ENCODE measurements around the gene UQCR11.

The UQCR11 gene

GRCh38 chr19:1612114-1613086, 7.1 kb upstream of the UQCR11 start:
- Histone ChIP-seq H3K4me3 (ENCODE audit: low read depth, low read length) (no peak overlapping the region), H3K27me3 (ENCODE audit: control insufficient read depth, insufficient read depth, low read length) (no peaks in the 10 kb centered on the region), H3K27ac (ENCODE audit: low read depth, low read length) (no peak overlapping the region), H3K9ac (ENCODE audit: low read length) (no peak overlapping the region), H3K4me1 (ENCODE audit: control insufficient read depth, insufficient read depth, low read length) (no peaks in the 10 kb centered on the region), H3K36me3 (ENCODE audit: control insufficient read depth, insufficient read depth, low read length) (peaks cover 75% of the 10 kb centered on the region), H3K9me3 (ENCODE audit: control insufficient read depth, insufficient read depth, low read depth, low read length) (no peaks in the 10 kb centered on the region)

GRCh38 chr19:1611353-1611752, 6.1 kb upstream of the UQCR11 start:
- no peak overlapping the region for H3K9ac ChIP-seq (ENCODE audit: low read length)
- no peaks in the 10 kb centered on the region for H3K27me3 ChIP-seq (ENCODE audit: control insufficient read depth, insufficient read depth, low read length)
- peaks cover 65% of the 10 kb centered on the region for H3K36me3 ChIP-seq (ENCODE audit: control insufficient read depth, insufficient read depth, low read length)
- H3K4me1 ChIP-seq (ENCODE audit: control insufficient read depth, insufficient read depth, low read length), result peaks cover 2% of the 10 kb centered on the region; the same call in 1 of the 2 replicates
- H3K4me3 ChIP-seq (ENCODE audit: low read depth, low read length), result no peak overlapping the region
- H3K9me3 ChIP-seq (ENCODE audit: control insufficient read depth, insufficient read depth, low read depth, low read length), result no peaks in the 10 kb centered on the region
- H3K27ac ChIP-seq (ENCODE audit: low read depth, low read length), result no peak overlapping the region

GRCh38 chr19:1610579-1610978, 5.3 kb upstream of the UQCR11 start:
- Histone ChIP-seq H3K27me3 (ENCODE audit: control insufficient read depth, insufficient read depth, low read length) (no peaks in the 10 kb centered on the region), H3K4me1 (ENCODE audit: control insufficient read depth, insufficient read depth, low read length) (peaks cover 4% of the 10 kb centered on the region; the same call in 1 of the 2 replicates), H3K4me3 (ENCODE audit: low read depth, low read length) (no peak overlapping the region), H3K36me3 (ENCODE audit: control insufficient read depth, insufficient read depth, low read length) (peaks cover 58% of the 10 kb centered on the region), H3K27ac (ENCODE audit: low read depth, low read length) (no peak overlapping the region), H3K9ac (ENCODE audit: low read length) (no peak overlapping the region), H3K9me3 (ENCODE audit: control insufficient read depth, insufficient read depth, low read depth, low read length) (no peaks in the 10 kb centered on the region)

- H3K36me3 ChIP-seq (ENCODE audit: control insufficient read depth, insufficient read depth, low read length), result peaks cover 51% of the 10 kb centered on the region
- H3K9me3 ChIP-seq (ENCODE audit: control insufficient read depth, insufficient read depth, low read depth, low read length), result no peaks in the 10 kb centered on the region
- no peak overlapping the region for H3K4me3 ChIP-seq (ENCODE audit: low read depth, low read length)
- peaks cover 4% of the 10 kb centered on the region; the same call in 1 of the 2 replicates for H3K4me1 ChIP-seq (ENCODE audit: control insufficient read depth, insufficient read depth, low read length)
- no peak overlapping the region for H3K9ac ChIP-seq (ENCODE audit: low read length)
- no peaks in the 10 kb centered on the region for H3K27me3 ChIP-seq (ENCODE audit: control insufficient read depth, insufficient read depth, low read length)
- no peak overlapping the region for H3K27ac ChIP-seq (ENCODE audit: low read depth, low read length)
Observed at GRCh38 chr19:1609680-1610474, 4.6 kb upstream of the UQCR11 start.

- H3K36me3 ChIP-seq (ENCODE audit: control insufficient read depth, insufficient read depth, low read length), result peaks cover 43% of the 10 kb centered on the region
- H3K9me3 ChIP-seq (ENCODE audit: control insufficient read depth, insufficient read depth, low read depth, low read length), result no peaks in the 10 kb centered on the region
- H3K27ac ChIP-seq (ENCODE audit: low read depth, low read length), result no peak overlapping the region
- H3K4me1 ChIP-seq (ENCODE audit: control insufficient read depth, insufficient read depth, low read length), result peaks cover 4% of the 10 kb centered on the region; the same call in 1 of the 2 replicates
- H3K4me3 ChIP-seq (ENCODE audit: low read depth, low read length), result no peak overlapping the region
- no peak overlapping the region for H3K9ac ChIP-seq (ENCODE audit: low read length)
- H3K27me3 ChIP-seq (ENCODE audit: control insufficient read depth, insufficient read depth, low read length), result no peaks in the 10 kb centered on the region
Observed at GRCh38 chr19:1609103-1609396, 3.8 kb upstream of the UQCR11 start.

- Histone ChIP-seq H3K27me3 (ENCODE audit: control insufficient read depth, insufficient read depth, low read length) (no peaks in the 10 kb centered on the region), H3K9ac (ENCODE audit: low read length) (no peak overlapping the region), H3K4me3 (ENCODE audit: low read depth, low read length) (no peak overlapping the region), H3K36me3 (ENCODE audit: control insufficient read depth, insufficient read depth, low read length) (peaks cover 40% of the 10 kb centered on the region), H3K27ac (ENCODE audit: low read depth, low read length) (no peak overlapping the region), H3K9me3 (ENCODE audit: control insufficient read depth, insufficient read depth, low read depth, low read length) (no peaks in the 10 kb centered on the region), H3K4me1 (ENCODE audit: control insufficient read depth, insufficient read depth, low read length) (peaks cover 4% of the 10 kb centered on the region; the same call in 1 of the 2 replicates)
Observed at GRCh38 chr19:1608359-1609102, 3.3 kb upstream of the UQCR11 start.

- Histone ChIP-seq H3K27me3 (ENCODE audit: control insufficient read depth, insufficient read depth, low read length) (no peaks in the 10 kb centered on the region), H3K9me3 (ENCODE audit: control insufficient read depth, insufficient read depth, low read depth, low read length) (no peaks in the 10 kb centered on the region), H3K9ac (ENCODE audit: low read length) (peak overlapping the region; percentile 80), H3K36me3 (ENCODE audit: control insufficient read depth, insufficient read depth, low read length) (peaks cover 19% of the 10 kb centered on the region), H3K27ac (ENCODE audit: low read depth, low read length) (peak overlapping the region; percentile 50; the same call in 1 of the 2 replicates), H3K4me3 (ENCODE audit: low read depth, low read length) (peak overlapping the region; percentile 73), H3K4me1 (ENCODE audit: control insufficient read depth, insufficient read depth, low read length) (peaks cover 4% of the 10 kb centered on the region; the same call in 1 of the 2 replicates)
Observed at GRCh38 chr19:1606138-1606651, 933 bp upstream of the UQCR11 start.

- Histone ChIP-seq H3K4me3 (ENCODE audit: low read depth, low read length) (no peak overlapping the region), H3K4me1 (ENCODE audit: control insufficient read depth, insufficient read depth, low read length) (peaks cover 4% of the 10 kb centered on the region; the same call in 1 of the 2 replicates), H3K36me3 (ENCODE audit: control insufficient read depth, insufficient read depth, low read length) (peaks cover 29% of the 10 kb centered on the region), H3K27ac (ENCODE audit: low read depth, low read length) (no peak overlapping the region), H3K9me3 (ENCODE audit: control insufficient read depth, insufficient read depth, low read depth, low read length) (no peaks in the 10 kb centered on the region), H3K9ac (ENCODE audit: low read length) (no peak overlapping the region), H3K27me3 (ENCODE audit: control insufficient read depth, insufficient read depth, low read length) (no peaks in the 10 kb centered on the region)
Observed at GRCh38 chr19:1602091-1602707, 3.1 kb downstream of the UQCR11 start.

GRCh38 chr19:1601613-1602064, 3.6 kb downstream of the UQCR11 start:
- H3K27ac ChIP-seq (ENCODE audit: low read depth, low read length), result no peak overlapping the region
- peaks cover 4% of the 10 kb centered on the region; the same call in 1 of the 2 replicates for H3K4me1 ChIP-seq (ENCODE audit: control insufficient read depth, insufficient read depth, low read length)
- no peaks in the 10 kb centered on the region for H3K27me3 ChIP-seq (ENCODE audit: control insufficient read depth, insufficient read depth, low read length)
- H3K9me3 ChIP-seq (ENCODE audit: control insufficient read depth, insufficient read depth, low read depth, low read length), result no peaks in the 10 kb centered on the region
- no peak overlapping the region for H3K4me3 ChIP-seq (ENCODE audit: low read depth, low read length)
- H3K9ac ChIP-seq (ENCODE audit: low read length), result no peak overlapping the region
- peaks cover 35% of the 10 kb centered on the region for H3K36me3 ChIP-seq (ENCODE audit: control insufficient read depth, insufficient read depth, low read length)

GRCh38 chr19:1599460-1599846, 5.8 kb downstream of the UQCR11 start:
- no peak overlapping the region for H3K4me3 ChIP-seq (ENCODE audit: low read depth, low read length)
- no peak overlapping the region for H3K27ac ChIP-seq (ENCODE audit: low read depth, low read length)
- no peaks in the 10 kb centered on the region for H3K9me3 ChIP-seq (ENCODE audit: control insufficient read depth, insufficient read depth, low read depth, low read length)
- peaks cover 40% of the 10 kb centered on the region for H3K36me3 ChIP-seq (ENCODE audit: control insufficient read depth, insufficient read depth, low read length)
- no peak overlapping the region for H3K9ac ChIP-seq (ENCODE audit: low read length)
- no peaks in the 10 kb centered on the region for H3K27me3 ChIP-seq (ENCODE audit: control insufficient read depth, insufficient read depth, low read length)
- H3K4me1 ChIP-seq (ENCODE audit: control insufficient read depth, insufficient read depth, low read length), result no peaks in the 10 kb centered on the region
